ENCODE data around the gene KBTBD12. TPM values are rescaled to one million over a fixed set of nuclear protein-coding genes. Genes with fewer than 3 reads are reported as not detected.

The KBTBD12 gene
- total and polyA plus RNA-seq, 2 donors (not counting 3 experiments of a cell fraction or from before 2014, with no cell fraction given), result not detected

DNA sequence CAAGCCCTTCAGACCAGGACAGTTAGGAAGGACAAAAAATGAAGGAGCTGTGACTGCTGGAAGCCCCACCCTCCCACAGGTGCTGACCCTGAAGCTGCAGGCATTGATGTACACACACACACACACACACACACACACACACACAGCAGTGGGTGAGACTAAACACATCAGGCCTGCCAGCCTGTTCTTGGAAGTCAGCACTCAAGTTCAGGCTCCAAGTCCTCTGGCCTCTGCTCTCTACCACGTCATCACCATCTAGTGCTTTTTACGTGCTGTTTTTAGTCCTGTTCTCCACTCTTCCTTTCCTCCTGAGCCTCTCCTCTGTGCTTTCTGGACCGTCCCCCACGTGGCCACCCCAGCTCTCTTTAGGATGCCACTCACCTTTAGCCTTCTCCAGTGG, 5.4 kb upstream of the KBTBD12 start:
- Histone ChIP-seq H3K27me3 (ENCODE audit: control insufficient read depth in 2 of 2, insufficient read depth in 2 of 2, low read length in 2 of 2) (peaks cover 17 to 26% of the 10 kb centered on the region in 2 experiments), H3K4me1 (ENCODE audit: control insufficient read depth, extremely low read depth, insufficient read depth, low read length) (no peaks in the 10 kb centered on the region), H3K27ac (ENCODE audit: insufficient read depth, low read depth, low read length) (no peak overlapping the region), H3K4me3 (replicated peaks in 1 of 3; ENCODE audit: insufficient read depth in 1 of 3, low read depth in 1 of 3, low read length in 3 of 3) (no peak overlapping the region), H3K36me3 (ENCODE audit: control insufficient read depth in 2 of 2, extremely low read depth in 1 of 2, insufficient read depth in 2 of 2, low read length in 2 of 2) (no peaks in the 10 kb centered on the region), H3K9me1 (replicated peaks; ENCODE audit: control insufficient read depth, extremely low read depth, insufficient read depth, low read length) (no peaks in the 10 kb centered on the region), H2AFZ (ENCODE audit: low read depth, low read length) (no peak overlapping the region), H3K4me2 (ENCODE audit: insufficient read depth, low read length) (no peak overlapping the region), H4K20me1 (replicated peaks; ENCODE audit: control insufficient read depth, extremely low read depth, insufficient read depth, low read length) (no peaks in the 10 kb centered on the region), H3K9me3 (replicated peaks; ENCODE audit: control insufficient read depth, insufficient read depth, low read length) (no peaks in the 10 kb centered on the region), H3K79me2 (ENCODE audit: control insufficient read depth, insufficient read depth, low read length) (no peaks in the 10 kb centered on the region), H3K9ac (replicated peaks; ENCODE audit: extremely low read depth, insufficient read depth, low read length) (no peak overlapping the region)
- ChIA-PET POLR2A (no interaction called here), CTCF (interaction anchor here (1.3 to 1.5 kb wide), 2 partner anchors 10 to 216 kb away, joined by 3 to 4 read pairs; no protein-coding TSS in a partner anchor)
- FAIRE-seq (no peak), DNase-seq (ENCODE audit: low read depth, low spot score) (no peak)
- BruUV-seq (replicated peaks), result no TSS peak
- intact Hi-C loops (cut with micrococcal nuclease), result no loop called here
- dilution Hi-C loops (cut with MboI; ENCODE audit: extremely low pct_ligation_motif_present, low sequenced_read_pairs), result no loop called here
- TF ChIP-seq POLR2AphosphoS5 (IDR thresholded peaks at IDR 0.05; ENCODE audit: insufficient read depth, low read depth, low read length) (no peak), POLR2A (IDR thresholded peaks at IDR 0.05; ENCODE audit: low read depth, low read length) (no peak), GATA2 (IDR thresholded peaks at IDR 0.05; ENCODE audit: insufficient read depth, insufficient read length, low read depth, low read length) (no peak), MYC (IDR thresholded peaks at IDR 0.05; ENCODE audit: low read depth, low read length) (no peak), JUN (IDR thresholded peaks at IDR 0.05; ENCODE audit: borderline replicate concordance, insufficient read depth, insufficient read length, low read depth) (no peak), FOS (IDR thresholded peaks at IDR 0.05; ENCODE audit: borderline replicate concordance, insufficient read depth, low read length) (no peak), EZH2 (IDR thresholded peaks at IDR 0.05; ENCODE audit: borderline replicate concordance, low read depth, low read length, severe bottlenecking) (no peak)
- TF ChIP-seq, protein P1, sequence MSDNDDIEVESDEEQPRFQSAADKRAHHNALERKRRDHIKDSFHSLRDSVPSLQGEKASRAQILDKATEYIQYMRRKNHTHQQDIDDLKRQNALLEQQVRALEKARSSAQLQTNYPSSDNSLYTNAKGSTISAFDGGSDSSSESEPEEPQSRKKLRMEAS (IDR thresholded peaks at IDR 0.05; ENCODE audit: insufficient read depth, insufficient read length), result no peak
- TF ChIP-seq, protein P2, sequence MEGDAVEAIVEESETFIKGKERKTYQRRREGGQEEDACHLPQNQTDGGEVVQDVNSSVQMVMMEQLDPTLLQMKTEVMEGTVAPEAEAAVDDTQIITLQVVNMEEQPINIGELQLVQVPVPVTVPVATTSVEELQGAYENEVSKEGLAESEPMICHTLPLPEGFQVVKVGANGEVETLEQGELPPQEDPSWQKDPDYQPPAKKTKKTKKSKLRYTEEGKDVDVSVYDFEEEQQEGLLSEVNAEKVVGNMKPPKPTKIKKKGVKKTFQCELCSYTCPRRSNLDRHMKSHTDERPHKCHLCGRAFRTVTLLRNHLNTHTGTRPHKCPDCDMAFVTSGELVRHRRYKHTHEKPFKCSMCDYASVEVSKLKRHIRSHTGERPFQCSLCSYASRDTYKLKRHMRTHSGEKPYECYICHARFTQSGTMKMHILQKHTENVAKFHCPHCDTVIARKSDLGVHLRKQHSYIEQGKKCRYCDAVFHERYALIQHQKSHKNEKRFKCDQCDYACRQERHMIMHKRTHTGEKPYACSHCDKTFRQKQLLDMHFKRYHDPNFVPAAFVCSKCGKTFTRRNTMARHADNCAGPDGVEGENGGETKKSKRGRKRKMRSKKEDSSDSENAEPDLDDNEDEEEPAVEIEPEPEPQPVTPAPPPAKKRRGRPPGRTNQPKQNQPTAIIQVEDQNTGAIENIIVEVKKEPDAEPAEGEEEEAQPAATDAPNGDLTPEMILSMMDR (IDR thresholded peaks at IDR 0.05; ENCODE audit: extremely low read depth in 1 of 2, insufficient read depth in 1 of 2, low read depth in 1 of 2, low read length in 2 of 2), result no peak
